ENCODE data around the gene TNFRSF14.
"Not testable (repeated sequence)": the region's sequence is repeated elsewhere in the genome, so short reads cannot be mapped to it uniquely, and the experiment has no call there.

The TNFRSF14 gene

DNA sequence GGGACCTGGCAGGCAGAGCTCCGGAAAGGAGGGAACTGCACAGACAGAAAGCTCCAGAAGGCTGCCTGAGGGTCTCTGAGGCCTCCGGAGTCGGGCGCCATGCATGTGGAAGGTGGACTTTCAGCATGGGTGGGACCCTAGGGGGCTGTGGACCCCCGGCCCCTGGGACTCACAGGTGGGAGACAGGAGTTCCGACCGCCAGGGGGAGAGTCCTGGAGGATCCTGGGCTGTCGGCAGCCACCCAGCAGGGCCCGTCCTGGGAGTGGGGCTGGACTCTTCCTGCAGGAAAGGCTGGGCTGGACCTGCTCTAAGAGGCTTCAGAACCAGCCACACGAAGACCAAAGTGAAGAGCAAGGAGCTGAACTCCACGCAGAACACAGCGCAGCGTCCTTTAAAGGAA is 13.5 kb downstream of the TNFRSF14 start:
- not testable (repeated sequence) for H3K9me3 ChIP-seq (ENCODE audit: control insufficient read depth, low read length); H3K27me3 ChIP-seq (ENCODE audit: control insufficient read depth, insufficient read depth, low read length); H3K36me3 ChIP-seq (ENCODE audit: control insufficient read depth, insufficient read depth, low read length); H3K9ac ChIP-seq (ENCODE audit: low read length); H3K4me3 ChIP-seq (ENCODE audit: low read length)
- peaks cover 17% of the 10 kb centered on the region for H3K4me1 ChIP-seq (ENCODE audit: control insufficient read depth, insufficient read depth, low read length)

DNA sequence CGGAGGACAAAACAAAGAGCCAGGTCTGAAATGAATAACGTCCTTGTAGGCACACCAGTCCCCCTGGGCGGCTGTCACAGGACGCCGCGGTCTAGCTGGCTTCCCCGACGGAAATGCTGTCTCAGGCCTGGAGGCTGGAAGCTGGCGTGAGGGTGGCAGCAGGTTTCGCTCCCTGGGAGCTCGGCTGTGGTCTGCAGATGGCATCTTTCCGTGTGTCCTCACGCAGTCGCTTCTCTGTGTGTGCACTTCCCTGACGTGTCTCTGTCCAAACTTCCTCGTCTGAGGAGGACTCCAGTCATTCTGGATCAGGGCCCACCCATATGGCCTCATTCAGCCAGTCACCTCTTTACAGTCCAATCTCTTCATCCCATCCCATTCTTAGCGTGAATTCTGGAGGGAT is 14.2 kb downstream of the TNFRSF14 start:
- Histone ChIP-seq H3K4me3 (ENCODE audit: low read length) (no peak overlapping the region), H3K27me3 (ENCODE audit: control insufficient read depth, insufficient read depth, low read length) (peaks cover 3% of the 10 kb centered on the region), H3K9me3 (ENCODE audit: control insufficient read depth, low read length) (no peaks in the 10 kb centered on the region), H3K9ac (ENCODE audit: low read length) (no peak overlapping the region), H3K4me1 (ENCODE audit: control insufficient read depth, insufficient read depth, low read length) (peaks cover 15% of the 10 kb centered on the region), H3K36me3 (ENCODE audit: control insufficient read depth, insufficient read depth, low read length) (no peaks in the 10 kb centered on the region)

DNA sequence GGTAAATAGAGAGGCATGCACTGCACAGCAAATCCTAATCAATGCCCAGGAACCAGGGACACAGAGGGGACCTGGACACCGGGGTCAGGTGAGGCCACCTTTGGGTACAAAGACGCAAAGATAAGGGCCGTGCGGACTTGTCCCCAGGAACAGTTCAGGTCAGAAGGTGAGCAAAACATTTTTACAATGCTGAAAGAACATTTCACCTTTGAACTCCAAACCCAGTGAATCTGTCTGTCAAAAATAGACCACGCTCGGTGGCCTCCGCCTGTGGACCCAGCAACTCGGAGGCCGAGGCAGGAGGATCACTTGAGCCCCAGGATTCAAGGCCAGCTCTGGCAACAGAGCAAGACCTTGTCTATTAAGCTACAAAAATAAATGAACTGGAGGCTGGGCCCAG is 15.2 kb downstream of the TNFRSF14 start:
- Histone ChIP-seq H3K4me1 (ENCODE audit: control insufficient read depth, insufficient read depth, low read length) (peaks cover 16% of the 10 kb centered on the region), H3K9ac (ENCODE audit: low read length) (no peak overlapping the region), H3K27me3 (ENCODE audit: control insufficient read depth, insufficient read depth, low read length) (no peaks in the 10 kb centered on the region), H3K9me3 (ENCODE audit: control insufficient read depth, low read length) (no peaks in the 10 kb centered on the region), H3K36me3 (ENCODE audit: control insufficient read depth, insufficient read depth, low read length) (no peaks in the 10 kb centered on the region), H3K4me3 (ENCODE audit: low read length) (no peak overlapping the region)

DNA sequence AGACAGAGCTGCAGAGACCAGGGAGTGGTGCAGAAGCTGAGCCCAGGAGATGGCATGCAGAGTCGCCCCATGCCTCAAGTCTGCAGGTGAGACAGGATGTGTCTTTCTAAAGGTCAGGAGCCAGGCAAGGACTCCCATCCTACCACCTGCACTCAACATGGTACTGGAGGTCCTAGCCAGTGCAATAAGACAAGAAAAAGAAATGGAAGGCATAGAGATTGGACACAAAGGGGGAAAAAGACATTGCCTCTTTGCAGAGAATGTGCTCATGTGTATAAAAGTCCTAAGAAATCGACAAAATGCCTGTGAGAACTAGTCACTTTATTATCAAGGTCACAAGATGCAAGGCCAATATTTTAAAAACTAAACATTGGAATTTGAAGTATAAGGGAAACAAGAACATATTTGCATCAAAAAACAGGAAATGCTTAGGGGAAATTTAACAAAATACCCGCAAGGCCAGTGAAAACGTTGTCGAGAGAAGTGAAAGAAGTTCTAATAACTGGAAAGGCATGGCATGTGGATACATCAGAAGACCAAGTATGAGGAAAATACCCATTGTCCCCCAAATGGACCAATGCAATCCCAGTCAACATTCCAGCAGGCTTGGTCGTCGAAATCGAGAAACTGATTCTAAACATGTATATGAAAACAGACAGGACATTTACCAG is 17.2 kb downstream of the TNFRSF14 start:
- Histone ChIP-seq H3K9ac (ENCODE audit: low read length) (no peak overlapping the region), H3K36me3 (ENCODE audit: control insufficient read depth, insufficient read depth, low read length) (no peaks in the 10 kb centered on the region), H3K4me1 (ENCODE audit: control insufficient read depth, insufficient read depth, low read length) (peaks cover 30% of the 10 kb centered on the region), H3K27me3 (ENCODE audit: control insufficient read depth, insufficient read depth, low read length) (no peaks in the 10 kb centered on the region), H3K9me3 (ENCODE audit: control insufficient read depth, low read length) (no peaks in the 10 kb centered on the region), H3K4me3 (ENCODE audit: low read length) (no peak overlapping the region)

DNA sequence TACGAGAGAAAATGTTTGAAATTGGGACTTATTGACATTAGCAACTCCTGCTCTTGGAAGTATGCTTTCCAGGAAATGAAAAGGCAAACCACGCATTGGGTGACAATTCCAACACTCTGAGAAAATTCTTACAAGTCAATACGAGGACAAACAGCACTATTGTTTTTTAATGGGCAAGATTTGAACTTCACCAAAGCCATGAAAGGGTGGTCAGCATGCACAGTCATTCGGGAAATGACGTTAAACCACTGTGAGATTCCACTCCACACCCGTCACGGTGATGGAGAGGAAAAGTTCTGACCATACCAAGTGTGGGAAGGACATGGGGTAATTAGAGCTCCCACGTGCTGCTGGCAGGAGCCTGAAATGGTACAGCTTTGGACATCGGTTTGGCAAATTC is 18.2 kb downstream of the TNFRSF14 start:
- peaks cover 37% of the 10 kb centered on the region for H3K4me1 ChIP-seq (ENCODE audit: control insufficient read depth, insufficient read depth, low read length)
- no peaks in the 10 kb centered on the region for H3K9me3 ChIP-seq (ENCODE audit: control insufficient read depth, low read length)
- H3K36me3 ChIP-seq (ENCODE audit: control insufficient read depth, insufficient read depth, low read length) = no peaks in the 10 kb centered on the region
- no peak overlapping the region for H3K4me3 ChIP-seq (ENCODE audit: low read length)
- no peaks in the 10 kb centered on the region for H3K27me3 ChIP-seq (ENCODE audit: control insufficient read depth, insufficient read depth, low read length)
- H3K9ac ChIP-seq (ENCODE audit: low read length) = no peak overlapping the region

DNA sequence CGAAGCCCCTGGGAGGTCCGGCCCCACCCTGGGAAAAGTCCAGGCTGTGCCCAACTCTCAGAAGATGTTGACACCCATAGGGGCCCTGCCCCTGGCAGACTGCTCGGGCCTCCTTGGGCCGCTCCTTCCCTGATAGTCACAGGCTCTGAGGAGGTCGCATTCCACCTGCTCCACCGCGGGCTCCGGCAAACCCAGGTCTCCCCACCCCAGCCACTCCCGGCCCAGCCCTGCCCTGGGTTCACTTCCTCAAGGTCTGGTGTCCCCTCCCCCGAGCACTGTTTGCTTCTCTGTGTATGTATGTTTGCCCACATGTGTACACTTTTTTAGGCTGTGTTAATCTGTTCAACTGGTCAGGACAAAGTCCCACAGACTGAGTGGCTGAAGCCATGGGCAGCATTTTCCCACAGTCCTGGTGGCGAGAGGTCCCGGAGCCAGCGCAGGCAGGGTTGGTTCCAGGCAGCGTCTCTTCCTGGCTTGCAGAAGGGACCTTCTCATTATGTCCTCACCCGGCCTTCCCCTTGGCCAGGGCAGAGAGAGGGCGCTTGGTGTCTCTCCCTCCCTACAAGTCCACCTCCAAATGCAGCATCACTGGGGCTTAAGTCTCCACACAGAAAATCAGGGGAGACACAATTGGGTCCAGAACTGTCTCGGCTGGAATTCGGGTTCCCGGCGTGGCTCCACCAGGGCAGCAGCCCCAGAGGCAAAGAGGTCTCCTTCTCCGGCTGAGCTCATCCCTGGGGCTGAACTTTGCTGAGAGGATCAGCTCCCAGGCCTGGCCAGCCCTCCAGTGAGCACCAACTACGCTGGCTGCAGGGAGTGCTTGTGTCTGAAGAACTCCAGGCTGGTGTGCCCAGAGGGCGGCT is 19.9 kb downstream of the TNFRSF14 start:
- Histone ChIP-seq H3K9me3 (ENCODE audit: control insufficient read depth, low read length) (no peaks in the 10 kb centered on the region), H3K36me3 (ENCODE audit: control insufficient read depth, insufficient read depth, low read length) (no peaks in the 10 kb centered on the region), H3K4me3 (ENCODE audit: low read length) (peak overlapping the region; percentile 3), H3K4me1 (ENCODE audit: control insufficient read depth, insufficient read depth, low read length) (peaks cover 42% of the 10 kb centered on the region), H3K9ac (ENCODE audit: low read length) (peak overlapping the region; percentile 57), H3K27me3 (ENCODE audit: control insufficient read depth, insufficient read depth, low read length) (no peaks in the 10 kb centered on the region)

DNA sequence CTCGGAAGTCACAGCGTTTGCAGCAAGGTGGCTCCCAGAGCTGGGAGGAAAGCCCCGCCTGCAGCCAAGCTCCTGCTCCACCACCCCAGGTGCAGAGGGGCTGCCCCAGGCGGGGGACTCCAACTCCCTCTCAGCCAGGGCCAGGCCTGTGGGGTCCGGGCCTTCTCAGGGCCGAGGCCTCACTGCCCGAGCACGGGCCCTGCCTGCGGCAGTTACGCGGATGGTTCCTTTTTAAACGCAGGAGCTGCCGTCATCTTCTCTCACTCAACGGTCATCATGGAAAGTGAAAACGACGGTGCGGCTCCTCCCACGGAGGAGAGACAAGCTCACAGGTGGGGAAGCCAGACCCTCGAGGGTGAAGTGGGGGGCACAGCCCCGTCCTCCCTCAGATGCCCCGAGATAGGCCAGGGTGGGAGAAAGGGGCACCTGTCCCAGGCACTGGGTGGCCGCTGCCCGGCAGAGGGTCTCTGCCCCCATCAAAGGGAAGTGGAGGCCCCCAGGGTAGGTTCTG is 21.4 kb downstream of the TNFRSF14 start:
- H3K27me3 ChIP-seq (ENCODE audit: control insufficient read depth, insufficient read depth, low read length); H3K36me3 ChIP-seq (ENCODE audit: control insufficient read depth, insufficient read depth, low read length); H3K9me3 ChIP-seq (ENCODE audit: control insufficient read depth, low read length): not testable (repeated sequence)
- peak overlapping the region; percentile 17 for H3K4me3 ChIP-seq (ENCODE audit: low read length)
- H3K4me1 ChIP-seq (ENCODE audit: control insufficient read depth, insufficient read depth, low read length) = peaks cover 42% of the 10 kb centered on the region
- peak overlapping the region; percentile 72 for H3K9ac ChIP-seq (ENCODE audit: low read length)

DNA sequence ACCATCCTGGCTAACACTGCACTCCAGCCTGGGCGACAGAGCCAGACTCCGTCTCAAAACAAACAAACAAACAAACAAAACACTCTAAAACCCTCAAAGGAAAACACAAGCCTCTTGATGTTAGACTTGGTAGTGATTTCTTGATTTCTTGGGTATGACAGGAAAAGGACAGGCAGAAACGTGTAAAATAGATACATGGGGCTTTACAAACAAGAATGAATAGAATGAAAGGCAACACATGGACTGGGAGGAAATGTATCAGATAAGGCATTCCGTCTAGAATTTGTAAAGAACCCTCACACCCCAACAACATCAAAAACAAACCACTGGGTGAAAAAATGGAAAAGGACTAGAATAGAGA is 22.6 kb downstream of the TNFRSF14 start:
- Histone ChIP-seq H3K4me3 (ENCODE audit: low read length) (no peak overlapping the region), H3K9me3 (ENCODE audit: control insufficient read depth, low read length) (no peaks in the 10 kb centered on the region), H3K4me1 (ENCODE audit: control insufficient read depth, insufficient read depth, low read length) (peaks cover 47% of the 10 kb centered on the region), H3K36me3 (ENCODE audit: control insufficient read depth, insufficient read depth, low read length) (no peaks in the 10 kb centered on the region), H3K9ac (ENCODE audit: low read length) (peak overlapping the region; percentile 72), H3K27me3 (ENCODE audit: control insufficient read depth, insufficient read depth, low read length) (no peaks in the 10 kb centered on the region)

DNA sequence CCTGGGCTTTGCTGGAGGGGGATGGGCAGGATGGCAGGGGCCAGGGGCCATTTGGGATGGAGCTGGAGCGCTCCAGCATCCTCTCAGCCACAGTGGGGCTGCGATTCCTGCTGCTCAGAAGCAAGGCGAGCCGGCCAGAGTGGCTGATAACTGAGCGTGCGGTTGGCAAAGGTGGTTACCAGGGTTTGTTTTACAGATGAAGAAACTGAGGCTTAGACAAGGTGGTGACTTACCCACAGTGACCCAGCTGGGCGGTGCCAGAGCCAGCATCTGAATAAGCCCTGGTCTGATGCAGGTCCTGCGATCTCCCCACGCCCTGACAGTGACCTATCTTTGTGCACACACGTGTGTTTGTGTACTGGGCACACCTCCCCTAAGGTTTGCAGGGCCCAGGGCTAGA is 24.5 kb downstream of the TNFRSF14 start:
- Histone ChIP-seq H3K9ac (ENCODE audit: low read length) (peak overlapping the region; percentile 22), H3K4me3 (ENCODE audit: low read length) (no peak overlapping the region), H3K9me3 (ENCODE audit: control insufficient read depth, low read length) (no peaks in the 10 kb centered on the region), H3K27me3 (ENCODE audit: control insufficient read depth, insufficient read depth, low read length) (no peaks in the 10 kb centered on the region), H3K4me1 (ENCODE audit: control insufficient read depth, insufficient read depth, low read length) (peaks cover 56% of the 10 kb centered on the region), H3K36me3 (ENCODE audit: control insufficient read depth, insufficient read depth, low read length) (no peaks in the 10 kb centered on the region)

DNA sequence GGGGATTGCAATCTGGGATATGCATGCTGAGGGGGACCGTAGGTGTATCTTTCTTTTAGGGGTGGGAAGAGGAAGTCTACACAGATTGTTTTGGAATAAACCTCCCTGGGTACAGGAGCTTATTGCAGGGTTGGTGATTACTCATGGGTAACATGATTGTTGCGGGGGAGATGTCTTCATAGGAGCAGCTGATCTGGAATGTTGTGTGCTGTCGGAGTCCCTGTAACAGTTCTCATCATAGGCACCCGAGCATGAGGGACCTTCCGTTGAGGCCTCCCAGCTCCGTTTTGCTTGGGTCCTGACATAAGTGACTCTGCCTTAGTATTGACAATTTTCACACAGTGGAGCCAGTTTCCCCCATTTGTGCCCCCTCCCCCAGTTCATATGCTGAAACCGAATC is 26.2 kb downstream of the TNFRSF14 start:
- Histone ChIP-seq H3K36me3 (ENCODE audit: control insufficient read depth, insufficient read depth, low read length) (no peaks in the 10 kb centered on the region), H3K27me3 (ENCODE audit: control insufficient read depth, insufficient read depth, low read length) (no peaks in the 10 kb centered on the region), H3K4me1 (ENCODE audit: control insufficient read depth, insufficient read depth, low read length) (peaks cover 44% of the 10 kb centered on the region), H3K9me3 (ENCODE audit: control insufficient read depth, low read length) (no peaks in the 10 kb centered on the region), H3K4me3 (ENCODE audit: low read length) (no peak overlapping the region), H3K9ac (ENCODE audit: low read length) (no peak overlapping the region)

DNA sequence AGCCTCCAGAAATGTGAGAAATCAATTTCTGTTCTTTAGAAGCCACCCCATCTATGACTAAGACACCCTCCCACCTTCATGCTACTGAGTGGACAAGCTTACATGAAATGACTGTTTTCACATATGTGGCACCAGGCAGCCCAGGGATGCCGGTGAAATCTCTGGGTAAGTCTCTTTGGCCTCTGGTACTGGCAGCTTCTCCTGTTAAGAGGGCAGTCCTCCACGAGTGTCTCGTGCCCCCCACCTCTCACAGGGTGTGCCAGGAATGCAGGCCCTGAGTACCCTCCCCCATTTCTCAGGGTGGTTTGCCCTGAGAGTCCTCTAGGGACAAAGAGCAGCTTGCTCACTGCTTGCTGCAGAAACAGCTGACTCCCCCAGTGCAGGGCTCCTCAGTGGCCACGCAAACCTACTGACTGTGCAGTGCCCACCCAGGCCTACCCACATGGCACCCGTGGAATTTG is 27.2 kb downstream of the TNFRSF14 start:
- H3K9me3 ChIP-seq (ENCODE audit: control insufficient read depth, low read length) = no peaks in the 10 kb centered on the region
- H3K4me3 ChIP-seq (ENCODE audit: low read length) = no peak overlapping the region
- H3K27me3 ChIP-seq (ENCODE audit: control insufficient read depth, insufficient read depth, low read length) = no peaks in the 10 kb centered on the region
- no peak overlapping the region for H3K9ac ChIP-seq (ENCODE audit: low read length)
- no peaks in the 10 kb centered on the region for H3K36me3 ChIP-seq (ENCODE audit: control insufficient read depth, insufficient read depth, low read length)
- peaks cover 43% of the 10 kb centered on the region for H3K4me1 ChIP-seq (ENCODE audit: control insufficient read depth, insufficient read depth, low read length)

DNA sequence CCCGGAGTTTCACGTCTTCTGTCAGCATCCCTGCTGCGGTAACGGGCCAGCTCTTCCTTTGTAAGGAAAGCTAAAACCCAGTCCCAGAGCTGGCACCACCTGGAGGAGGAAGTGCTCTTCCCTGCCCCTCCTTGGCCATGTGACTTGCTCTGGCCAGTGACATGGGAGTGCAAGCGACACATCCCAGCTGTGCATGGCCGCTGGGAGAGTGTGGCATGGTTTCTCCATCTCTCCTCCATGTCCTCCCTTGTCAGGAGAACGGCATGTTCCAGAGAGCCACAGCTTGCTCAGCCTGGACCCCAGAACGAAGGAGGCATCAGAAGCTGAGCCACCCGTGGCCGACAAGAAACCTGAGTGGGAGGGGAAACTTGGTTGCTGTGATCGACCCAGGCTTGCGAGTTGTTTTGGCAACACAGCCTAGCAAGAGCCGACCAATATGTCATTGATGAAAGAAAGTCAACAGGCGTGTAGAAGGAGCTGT is 27.7 kb downstream of the TNFRSF14 start:
- no peak overlapping the region for H3K4me3 ChIP-seq (ENCODE audit: low read length)
- H3K9ac ChIP-seq (ENCODE audit: low read length) = no peak overlapping the region

More for the DNA sequence above, 27.7 kb downstream of the TNFRSF14 start:
- no peaks in the 10 kb centered on the region for H3K9me3 ChIP-seq (ENCODE audit: control insufficient read depth, low read length)
- H3K4me1 ChIP-seq (ENCODE audit: control insufficient read depth, insufficient read depth, low read length) = peaks cover 41% of the 10 kb centered on the region
- H3K27me3 ChIP-seq (ENCODE audit: control insufficient read depth, insufficient read depth, low read length) = no peaks in the 10 kb centered on the region
- no peaks in the 10 kb centered on the region for H3K36me3 ChIP-seq (ENCODE audit: control insufficient read depth, insufficient read depth, low read length)
